Neutrophil (primary cell): ENCODE measurements around the gene APOA1.

Experiments used
- H3K27ac ChIP-seq: fragments of 200-600 bp; sonication (generic); 2 replicates; pipeline ENCODE4 v1.5.1; 2016; ENCODE audit warnings: mild to moderate bottlenecking, moderate library complexity
- H3K27me3 ChIP-seq: fragments of 200-600 bp; sonication (generic); 2 replicates; pipeline ENCODE4 v1.6.0; 2016; ENCODE audit warnings: mild to moderate bottlenecking
- H3K36me3 ChIP-seq: fragments of 200-600 bp; sonication (generic); 2 replicates; pipeline ENCODE4 v1.5.1; 2017
- H3K4me1 ChIP-seq, 2 experiments: fragments of 200-600 bp in 1 of 2; sonication (generic) in 1 of 2; 1 replicate in 1 of 2; 2 replicates in 1 of 2; pipeline versions ENCODE4 v1.5.1 to v1.6.1; 2013 to 2016; ENCODE audit warnings: low read depth in 1 of 2, low read length in 1 of 2, mild to moderate bottlenecking in 1 of 2, moderate library complexity in 1 of 2; ENCODE audit not compliant: control insufficient read depth in 1 of 2, insufficient read depth in 1 of 2
- H3K4me3 ChIP-seq, 2 experiments: fragments of 200-600 bp in 1 of 2; sonication (generic) in 1 of 2; 1 replicate in 1 of 2; 2 replicates in 1 of 2; pipeline ENCODE4 v1.5.1; 2013 to 2016; ENCODE audit warnings: low read depth in 1 of 2, low read length in 1 of 2, mild to moderate bottlenecking in 1 of 2, moderate library complexity in 1 of 2
- H3K9me3 ChIP-seq: fragments of 200-600 bp; sonication (generic); 2 replicates; pipeline ENCODE4 v1.5.1; 2016
- CTCF ChIP-seq: fragments of 200-600 bp; sonication (generic); IDR thresholded peaks from 2 replicates; pipeline ENCODE4 v1.5.1; 2016; ENCODE audit warnings: antibody characterized with exemption

The APOA1 gene

GRCh38 chr11:116857936-116858335 lies 20.5 kb upstream of the APOA1 start:
- no peak overlapping the region for H3K4me3 ChIP-seq
- peaks cover 10 to 12% of the 10 kb centered on the region in 2 experiments for H3K4me1 ChIP-seq
- no peaks in the 10 kb centered on the region for H3K27me3 ChIP-seq
- TF ChIP-seq CTCF, result no peak
- H3K9me3 ChIP-seq, result no peaks in the 10 kb centered on the region
- H3K27ac ChIP-seq, result no peak overlapping the region
- H3K36me3 ChIP-seq, result peaks cover 88% of the 10 kb centered on the region

- no peak for TF ChIP-seq CTCF
- no peaks in the 10 kb centered on the region for H3K27me3 ChIP-seq
- no peak overlapping the region for H3K27ac ChIP-seq
- peaks cover 15 to 18% of the 10 kb centered on the region in 2 experiments for H3K4me1 ChIP-seq
- no peaks in the 10 kb centered on the region for H3K9me3 ChIP-seq
- H3K36me3 ChIP-seq, result peaks cover 82% of the 10 kb centered on the region
- H3K4me3 ChIP-seq, result no peak overlapping the region
Measured at GRCh38 chr11:116857316-116857715, 19.9 kb upstream of the APOA1 start.

- TF ChIP-seq CTCF, result no peak
- no peak overlapping the region for H3K4me3 ChIP-seq
- H3K4me1 ChIP-seq, result peaks cover 24 to 27% of the 10 kb centered on the region in 2 experiments
- no peaks in the 10 kb centered on the region for H3K9me3 ChIP-seq
- no peaks in the 10 kb centered on the region for H3K27me3 ChIP-seq
- H3K27ac ChIP-seq, result no peak overlapping the region
- H3K36me3 ChIP-seq, result peaks cover 73% of the 10 kb centered on the region
Measured at GRCh38 chr11:116856423-116856822, 19.0 kb upstream of the APOA1 start.

- H3K4me1 ChIP-seq, result peaks cover 27 to 32% of the 10 kb centered on the region in 2 experiments
- no peak overlapping the region for H3K27ac ChIP-seq
- H3K27me3 ChIP-seq, result no peaks in the 10 kb centered on the region
- H3K36me3 ChIP-seq, result peaks cover 67% of the 10 kb centered on the region
- no peak overlapping the region for H3K4me3 ChIP-seq
- H3K9me3 ChIP-seq, result no peaks in the 10 kb centered on the region
- TF ChIP-seq CTCF, result no peak
Measured at GRCh38 chr11:116855413-116855812, 18.0 kb upstream of the APOA1 start.

GRCh38 chr11:116853461-116854073 lies 16.1 kb upstream of the APOA1 start:
- Histone ChIP-seq H3K27me3 (no peaks in the 10 kb centered on the region), H3K27ac (peak overlapping the region; percentile 53), H3K9me3 (no peaks in the 10 kb centered on the region), H3K4me3 (no peak overlapping the region), H3K4me1 (peaks cover 27 to 32% of the 10 kb centered on the region in 2 experiments), H3K36me3 (peaks cover 66% of the 10 kb centered on the region)
- no peak for TF ChIP-seq CTCF
